Pancreas (tissue), 10 donors: ENCODE results near the gene FGD5. TPM values are rescaled to one million over a fixed set of nuclear protein-coding genes. Genes with fewer than 3 reads are reported as not detected.

Source experiments
- ATAC-seq, 4 donors: fragments of 200-7000 bp; cut with Tn5 transposase; one replicate each; pipeline versions ENCODE4 v1.8.0 to v1.9.1; 2020; ENCODE audit warnings: mild to moderate bottlenecking in 4 of 4, moderate library complexity in 4 of 4
- DNase-seq, 6 donors: peaks; one replicate each; pipeline ENCODE4 v3.0.0-alpha.2; 2020
- FAIRE-seq: peaks from 2 replicates; lab custom pipeline; 2012; peaks lifted over from hg19 to GRCh38; lab: Jason Lieb, UNC
- H3K27ac ChIP-seq, 4 donors: fragments of 200-600 bp; sonication (generic); 1 replicate in 3 of 4; 2 replicates in 1 of 4; pipeline versions ENCODE4 v1.5.0 to v1.8.0; 2020
- H3K27me3 ChIP-seq, 4 donors: fragments of 200-600 bp; one replicate each; pipeline ENCODE4 v1.8.0; 2021
- H3K36me3 ChIP-seq, 3 donors: fragments of 200-600 bp; sonication (generic) in 1 of 3; one replicate each; pipeline versions ENCODE4 v1.5.0 to v1.8.0; 2020 to 2021
- H3K4me1 ChIP-seq, 3 donors: fragments of 200-600 bp; one replicate each; pipeline ENCODE4 v1.8.0; 2021
- H3K4me3 ChIP-seq, 4 donors: fragments of 200-600 bp; sonication (generic) in 2 of 4; one replicate each; pipeline versions ENCODE4 v1.5.0 to v1.8.0; 2020 to 2021
- H3K9me3 ChIP-seq, 4 donors: fragments of 200-600 bp; one replicate each; pipeline ENCODE4 v1.8.0; 2021
- CTCF ChIP-seq, 4 donors: fragments of 200-600 bp; sonication (generic) in 3 of 4; IDR thresholded peaks; one replicate each; pipeline versions ENCODE4 v1.5.0 to v1.8.0; 2021; ENCODE audit warnings: antibody characterized with exemption in 4 of 4
- WGBS, 2 donors: extraction: QIAGEN DNeasy Blood & Tissue Kit; methylation state at CpG; one replicate each; pipeline ENCODE4 v1.1.7; 2013; 5-methylcytosine and 5-hydroxymethylcytosine counted together
- intact Hi-C, 3 donors: fragments of 100-400 bp; cut with DNase I; formaldehyde crosslinking; loops; one replicate each; pipeline versions ENCODE4 v1.11.1 to v1.14.2; 2022
- polyA plus RNA-seq, 2 donors: library from polyadenylated mRNA; stranded (reverse); fragments of 200-250 nt; gene quantifications; one replicate each; pipeline ENCODE4 v1.2.3, GENCODE V29; 2013
- total RNA-seq, 6 donors: library from RNA; stranded (reverse); fragmentation: NEBNext Ultra II Directional in 4 of 6; extraction: Animal tissue kit (Norgen Biotek cat#: 25700) in 4 of 6; gene quantifications; one replicate each; pipeline versions ENCODE4 v1.2.1 to v1.2.4, GENCODE V29; 2021 to 2023
- donor health status: healthy with polysubstance abuse.
- donor health status: DM: no; HTN: no; CAD: no; lungs with moderate emphysema.
- donor health status: DM: no; HTN: no; CAD: no.
- donor health status: control.
- donor health status: control.
- donor health status: Bipolar disorder and iron deficiency.
- donor health status: DM: yes; HTN: yes; CAD: no.
- donor health status: DM: no; HTN: no; CAD: no.
- donor health status: DM: no; HTN: no; CAD: no.
- donor health status: DM: yes; HTN: yes; CAD: no.

FGD5 gene
- total and polyA plus RNA-seq, 8 donors = 2.2 to 7.1 (median 3.3) TPM

DNA sequence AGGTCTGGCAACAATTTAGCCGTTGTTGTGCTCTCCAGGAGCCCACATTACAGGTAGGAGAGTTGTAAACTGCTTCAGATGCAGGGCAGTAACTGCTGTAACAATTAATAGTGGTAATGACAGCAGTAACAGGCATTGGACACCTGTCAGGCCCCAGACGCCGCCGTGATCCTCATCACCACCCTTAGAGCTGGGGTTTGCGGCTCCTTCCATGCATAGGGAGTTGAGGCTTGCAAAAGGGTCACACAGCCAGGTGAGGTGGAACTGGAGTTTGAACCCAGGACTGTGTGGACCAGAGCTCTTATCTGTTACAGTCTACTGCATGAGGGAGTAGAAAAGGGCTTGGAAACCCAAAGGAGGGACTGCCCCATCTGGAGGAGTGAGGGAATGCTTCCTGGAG lies 101.8 kb downstream of the FGD5 start:
- no peaks in the 10 kb centered on the region for H3K36me3 ChIP-seq
- no peak for TF ChIP-seq CTCF (IDR thresholded peaks at IDR 0.05)
- no peak for DNase-seq
- intact Hi-C loops = no loop called here
- FAIRE-seq = no peak
- H3K9me3 ChIP-seq = no peaks in the 10 kb centered on the region
- no peak for ATAC-seq
- no peaks in the 10 kb centered on the region for H3K27me3 ChIP-seq
- WGBS, 2 donors = 79 to 89% methylated on average over 5 of the region's 5 CpGs
- H3K4me1 ChIP-seq = no peaks in the 10 kb centered on the region
- no peak overlapping the region for H3K27ac ChIP-seq
- no peak overlapping the region for H3K4me3 ChIP-seq

GRCh38 chr3:14921034-14921616 lies 102.4 kb downstream of the FGD5 start:
- H3K9me3 ChIP-seq = no peaks in the 10 kb centered on the region
- FAIRE-seq (no peak), ATAC-seq (peak; percentile 86 to 98 (median 96)), DNase-seq (peak; percentile 70 to 97 (median 91))
- 13 to 16% methylated on average over 10 of the region's 10 CpGs for WGBS, 2 donors
- intact Hi-C loops = no loop called here
- no peaks in the 10 kb centered on the region for H3K36me3 ChIP-seq
- no peaks in the 10 kb centered on the region for H3K27me3 ChIP-seq
- no peak overlapping the region for H3K27ac ChIP-seq
- TF ChIP-seq CTCF (IDR thresholded peaks at IDR 0.05) = peak; percentile 91 to 99 (median 98)
- H3K4me1 ChIP-seq = no peaks in the 10 kb centered on the region
- H3K4me3 ChIP-seq = no peak overlapping the region

DNA sequence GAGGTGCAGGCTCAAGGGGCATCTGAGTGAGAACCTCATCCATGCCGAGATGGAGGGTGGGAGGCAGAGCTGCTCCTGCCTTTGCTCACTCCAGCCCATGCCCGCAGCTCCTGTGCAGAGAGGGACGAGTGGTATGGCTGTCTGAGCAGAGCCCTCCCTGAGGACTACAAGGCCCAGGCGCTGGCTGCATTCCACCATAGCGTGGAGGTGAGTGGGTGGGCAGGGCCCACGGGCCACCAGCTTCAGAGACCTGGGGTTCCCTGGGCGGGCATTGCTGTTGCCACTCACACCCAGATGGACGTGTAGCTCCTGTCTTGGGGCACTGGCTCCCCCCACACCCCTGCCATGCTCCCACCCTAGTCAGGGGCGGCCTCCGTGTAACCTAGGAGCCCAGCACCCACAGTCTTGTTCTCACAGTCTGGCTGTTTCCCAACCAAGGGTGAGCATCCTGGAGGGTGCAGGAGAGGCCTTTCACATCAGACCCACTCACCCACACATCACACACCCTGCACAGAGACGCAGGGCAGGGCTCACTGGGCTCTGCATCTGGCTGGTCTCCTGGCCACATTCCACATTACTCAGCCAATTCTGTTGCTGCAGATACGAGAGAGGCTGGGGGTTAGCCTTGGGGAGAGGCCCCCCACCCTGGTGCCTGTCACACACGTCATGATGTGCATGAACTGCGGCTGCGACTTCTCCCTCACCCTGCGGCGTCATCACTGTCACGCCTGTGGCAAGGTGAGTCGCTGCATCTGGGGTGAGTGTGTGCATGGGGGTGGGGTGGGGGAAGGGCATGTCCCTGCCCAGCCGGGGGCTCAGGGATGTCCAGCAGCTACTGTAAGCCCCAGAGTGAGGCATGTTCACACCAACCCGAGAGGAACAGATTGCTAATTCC lies 103.3 kb downstream of the FGD5 start:
- Histone ChIP-seq H3K36me3 (no peaks in the 10 kb centered on the region), H3K4me3 (no peak overlapping the region), H3K27ac (no peak overlapping the region), H3K27me3 (no peaks in the 10 kb centered on the region), H3K4me1 (no peaks in the 10 kb centered on the region), H3K9me3 (no peaks in the 10 kb centered on the region)
- ATAC-seq = no peak
- no peak for FAIRE-seq
- DNase-seq = no peak
- 62 to 74% methylated on average over 20 to 21 of the region's 21 CpGs for WGBS, 2 donors
- no peak for TF ChIP-seq CTCF (IDR thresholded peaks at IDR 0.05)
- intact Hi-C loops = no loop called here

GRCh38 chr3:14922863-14923262 lies 104.1 kb downstream of the FGD5 start:
- Histone ChIP-seq H3K9me3 (no peaks in the 10 kb centered on the region), H3K4me1 (no peaks in the 10 kb centered on the region), H3K4me3 (no peak overlapping the region), H3K27me3 (no peaks in the 10 kb centered on the region), H3K27ac (no peak overlapping the region), H3K36me3 (no peaks in the 10 kb centered on the region)
- FAIRE-seq = no peak
- WGBS, 2 donors = 63 to 72% methylated on average over 13 of the region's 13 CpGs
- intact Hi-C loops = no loop called here
- no peak for DNase-seq
- no peak for TF ChIP-seq CTCF (IDR thresholded peaks at IDR 0.05)
- ATAC-seq = no peak

GRCh38 chr3:14923476-14923875 lies 104.7 kb downstream of the FGD5 start:
- Histone ChIP-seq H3K36me3 (no peaks in the 10 kb centered on the region), H3K4me1 (no peaks in the 10 kb centered on the region), H3K9me3 (no peaks in the 10 kb centered on the region), H3K27me3 (no peaks in the 10 kb centered on the region), H3K4me3 (no peak overlapping the region), H3K27ac (no peak overlapping the region)
- FAIRE-seq (no peak), DNase-seq (peak in 1 of 6 donors; percentile 30), ATAC-seq (no peak)
- WGBS, 2 donors = 67 to 70% methylated on average over 6 of the region's 6 CpGs
- no peak for TF ChIP-seq CTCF (IDR thresholded peaks at IDR 0.05)
- intact Hi-C loops = no loop called here
